Naive thymus-derived CD8-positive, alpha-beta T cell (primary cell): ENCODE results near the gene SLFN13. TPM values are rescaled to one million over a fixed set of nuclear protein-coding genes. Genes with fewer than 3 reads are reported as not detected.
"Not testable (repeated sequence)": the region's sequence is repeated elsewhere in the genome, so short reads cannot be mapped to it uniquely, and the experiment has no call there.

Experiments
- ATAC-seq, 2 donors: fragments of 150-1000 bp; cut with Tn5 transposase in 1 of 2; sonication (Bioruptor Pico), chemical (Tn5 transposase) in 1 of 2; 1 replicate in 1 of 2; 2 replicates in 1 of 2; pipeline ENCODE4 v1.10.0; 2021; ENCODE audit warnings: mild to moderate bottlenecking in 2 of 2, moderate library complexity in 2 of 2
- POLR2A ChIA-PET: fragments of 350-600 bp; sonication (Branson Sonifier 250); formaldehyde crosslinking; loops from one replicate; lab custom pipeline; 2021; ENCODE audit warnings: antibody characterized with exemption; lab: Charles Lee
- DNase-seq, 10 donors: peaks; one replicate each; pipeline versions ENCODE4 v3.0.0 to v3.0.0-alpha.2; 2020 to 2022
- H3K27ac Mint-ChIP-seq, 10 donors: one replicate each; pipeline ENCODE4 v1.8.0; 2020 to 2022; ENCODE audit warnings: mild to moderate bottlenecking in 10 of 10, mixed read lengths in 10 of 10, moderate library complexity in 4 of 10, inconsistent platforms in 1 of 10
- H3K27me3 Mint-ChIP-seq, 5 donors: one replicate each; pipeline ENCODE4 v1.8.0; 2021 to 2022; ENCODE audit warnings: mixed read lengths in 5 of 5
- H3K36me3 Mint-ChIP-seq, 3 donors: one replicate each; pipeline ENCODE4 v1.8.0; 2020 to 2022; ENCODE audit warnings: mixed read lengths in 3 of 3, mild to moderate bottlenecking in 2 of 3, inconsistent platforms in 1 of 3
- H3K4me1 Mint-ChIP-seq, 4 donors: one replicate each; pipeline ENCODE4 v1.8.0; 2021 to 2022; ENCODE audit warnings: mixed read lengths in 4 of 4
- H3K4me3 Mint-ChIP-seq, 10 donors: one replicate each; pipeline ENCODE4 v1.8.0; 2020 to 2022; ENCODE audit warnings: mild to moderate bottlenecking in 10 of 10, mixed read lengths in 10 of 10, moderate library complexity in 6 of 10, inconsistent platforms in 1 of 10
- H3K9me3 Mint-ChIP-seq, 9 donors: one replicate each; pipeline ENCODE4 v1.8.0; 2020 to 2022; ENCODE audit warnings: mixed read lengths in 9 of 9, mild to moderate bottlenecking in 3 of 9, inconsistent platforms in 1 of 9, moderate library complexity in 1 of 9
- polyA plus RNA-seq, 3 donors: library from polyadenylated mRNA; unstranded; fragments of 300-500 nt; fragmentation: Illumina TruSeq; gene quantifications; one replicate each; pipeline ENCODE4 v1.2.3, GENCODE V29; 2021
- total RNA-seq, 8 experiments: library from RNA in 2 of 8; stranded (reverse) in 2 of 8; gene quantifications; one replicate each; pipeline ENCODE4 v1.2.3 and lab custom pipeline; 2021 to 2026

The SLFN13 gene
- total and polyA plus RNA-seq, 5 experiments from 2014 or later = 3.2 to 17.0 (median 9.5) TPM

DNA sequence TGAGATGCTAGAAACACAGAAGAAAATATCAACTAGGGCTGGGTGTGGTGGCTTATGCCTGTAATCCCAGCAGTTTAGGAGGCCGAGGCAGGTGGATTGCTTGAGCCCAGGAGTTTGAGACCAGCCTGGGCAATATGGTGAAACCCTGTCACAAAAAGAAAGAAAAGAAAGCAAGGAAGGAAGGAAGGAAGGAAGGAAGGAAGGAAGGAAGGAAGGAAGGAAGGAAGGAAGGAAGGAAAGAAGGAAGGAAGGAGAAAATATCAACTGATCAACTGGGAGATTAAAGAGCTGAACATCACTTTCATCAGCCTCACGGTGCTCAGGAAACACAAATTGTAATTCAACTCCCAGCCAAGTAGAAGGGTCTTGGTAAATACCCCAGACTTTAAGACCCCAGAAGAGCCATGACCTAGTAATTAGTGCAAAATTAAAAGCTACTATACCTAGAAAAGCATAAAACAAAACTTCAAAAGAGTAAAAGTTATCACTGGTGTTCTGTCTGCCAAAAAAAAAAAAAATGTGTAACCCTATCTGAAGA is 27.8 kb upstream of the SLFN13 start:
- Mint-ChIP-seq H3K9me3 (peaks cover 0 to 70% (median 33%) of the 10 kb centered on the region in 9 donors), H3K27me3 (no peaks in the 10 kb centered on the region), H3K36me3 (peaks cover 44 to 86% (median 80%) of the 10 kb centered on the region in 3 donors), H3K4me1 (peaks cover 12 to 38% (median 32%) of the 10 kb centered on the region in 4 donors), H3K27ac (peak overlapping the region in 7 of 10 donors; percentile 15 to 86 (median 62)), H3K4me3 (peak overlapping the region in 1 of 10 donors; percentile 7)
- POLR2A ChIA-PET = interaction anchor here (0.6 to 1.9 kb wide), 4 partner anchors 9 to 28 kb away, joined by 3 to 9 read pairs (median 4); partner anchors contain the start of gene SLFN13
- no peak for ATAC-seq
- DNase-seq = no peak

DNA sequence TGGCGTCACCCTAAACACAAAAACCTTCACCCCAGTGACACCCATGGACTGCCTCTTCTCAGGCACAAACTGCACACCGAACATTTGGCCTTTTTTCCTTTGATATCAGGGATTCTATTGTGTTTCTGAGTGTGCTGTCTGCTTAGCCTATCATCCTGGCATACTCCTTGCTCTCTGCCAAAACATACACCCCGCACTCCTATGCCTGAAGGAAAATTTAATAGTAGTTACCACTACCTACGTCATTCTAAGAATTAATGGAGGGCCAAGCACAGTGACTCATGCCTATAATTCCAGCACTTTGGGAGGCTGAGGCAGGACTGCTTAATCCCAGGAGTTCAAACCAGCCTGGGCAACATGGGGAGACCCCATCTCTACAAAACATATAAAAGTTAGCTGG is 19.9 kb upstream of the SLFN13 start:
- Mint-ChIP-seq H3K9me3 (peaks cover 0 to 33% (median 22%) of the 10 kb centered on the region in 9 donors), H3K27me3 (no peaks in the 10 kb centered on the region), H3K4me3 (peak overlapping the region in 7 of 10 donors; percentile 26 to 74 (median 59)), H3K4me1 (peaks cover 18 to 47% (median 39%) of the 10 kb centered on the region in 4 donors), H3K27ac (peak overlapping the region; percentile 16 to 90 (median 82)), H3K36me3 (peaks cover 15 to 47% (median 16%) of the 10 kb centered on the region in 3 donors)
- ATAC-seq (peak in 1 of 2 donors; percentile 16), DNase-seq (no peak)
- POLR2A ChIA-PET = interaction anchor here (0.8 to 5.2 kb wide), 4 partner anchors 18 to 155 kb away, joined by 3 to 38 read pairs (median 10); partner anchors contain the start of gene SLFN13

DNA sequence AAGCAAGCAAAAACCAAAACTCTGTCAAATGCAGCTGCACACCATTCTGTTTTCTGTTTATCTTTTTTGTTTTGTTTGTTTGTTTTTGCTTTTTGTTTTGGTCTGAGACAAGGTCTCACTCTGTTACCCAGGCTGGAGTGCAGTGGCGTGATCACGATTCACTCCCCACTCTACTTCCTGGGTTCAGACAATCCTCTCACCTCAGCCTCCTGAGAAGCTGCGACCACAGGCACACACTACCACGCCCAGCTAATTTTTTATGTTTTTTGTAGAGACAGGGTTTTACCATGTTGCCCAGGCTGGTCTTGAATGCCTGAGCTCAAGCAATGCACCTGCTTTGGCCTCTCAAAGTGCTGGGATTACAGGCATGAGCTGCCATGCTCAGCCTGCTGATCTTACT is 19.3 kb upstream of the SLFN13 start:
- ATAC-seq = peak; percentile 86 to 96
- peak in 4 of 10 donors; percentile 14 to 41 (median 37) for DNase-seq
- no peaks in the 10 kb centered on the region for H3K27me3 Mint-ChIP-seq
- H3K4me1 Mint-ChIP-seq = peaks cover 18 to 48% (median 45%) of the 10 kb centered on the region in 4 donors
- H3K4me3 Mint-ChIP-seq = peak overlapping the region in 9 of 10 donors; percentile 26 to 74 (median 55)
- H3K36me3 Mint-ChIP-seq = peaks cover 11 to 41% (median 15%) of the 10 kb centered on the region in 3 donors
- H3K9me3 Mint-ChIP-seq = peaks cover 0 to 29% (median 22%) of the 10 kb centered on the region in 9 donors
- POLR2A ChIA-PET = interaction anchor here (0.6 to 5.2 kb wide), 6 partner anchors 19 to 327 kb away, joined by 3 to 38 read pairs (median 4); partner anchors contain the start of gene SLFN13
- H3K27ac Mint-ChIP-seq = peak overlapping the region; percentile 74 to 90 (median 85)

DNA sequence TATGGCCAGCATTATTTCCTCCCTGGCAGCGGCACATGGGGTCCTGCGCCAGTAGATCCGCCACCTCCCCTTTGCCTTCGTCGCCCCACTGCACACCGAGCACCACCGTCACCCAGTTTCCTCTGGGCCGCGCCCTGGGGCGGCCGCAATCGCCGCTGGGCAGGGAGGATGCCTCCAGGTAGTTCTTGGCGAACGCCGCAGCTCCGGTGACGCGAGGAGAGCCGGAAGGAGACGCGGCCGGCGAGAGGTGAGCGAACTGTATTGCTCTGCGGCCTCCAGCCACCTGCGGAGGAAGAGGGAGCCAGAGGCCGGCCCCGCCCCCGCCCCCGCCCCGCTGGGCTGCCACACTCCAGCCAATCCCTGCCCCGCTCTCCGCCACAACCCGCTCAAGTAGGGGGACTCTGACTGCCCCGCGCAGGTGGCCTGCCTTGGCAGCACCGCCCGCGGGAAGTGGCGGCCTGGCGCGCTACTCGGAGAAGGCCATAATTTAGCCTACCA is 11.8 kb upstream of the SLFN13 start:
- Mint-ChIP-seq H3K4me1 (peaks cover 11 to 45% (median 27%) of the 10 kb centered on the region in 4 donors), H3K36me3 (peaks cover 4 to 27% (median 20%) of the 10 kb centered on the region in 3 donors), H3K27ac (peak overlapping the region; percentile 83 to 97 (median 92)), H3K4me3 (peak overlapping the region; percentile 70 to 91 (median 83)), H3K9me3 (peaks cover 6 to 45% (median 23%) of the 10 kb centered on the region in 9 donors), H3K27me3 (no peaks in the 10 kb centered on the region)
- POLR2A ChIA-PET = interaction anchor here (0.8 to 3.4 kb wide), 5 partner anchors 12 to 284 kb away, joined by 3 to 18 read pairs (median 7); partner anchors contain the start of genes SLFN11 and SLFN13
- DNase-seq (peak; percentile 31 to 84 (median 70)), ATAC-seq (peak; percentile 86 to 94)

DNA sequence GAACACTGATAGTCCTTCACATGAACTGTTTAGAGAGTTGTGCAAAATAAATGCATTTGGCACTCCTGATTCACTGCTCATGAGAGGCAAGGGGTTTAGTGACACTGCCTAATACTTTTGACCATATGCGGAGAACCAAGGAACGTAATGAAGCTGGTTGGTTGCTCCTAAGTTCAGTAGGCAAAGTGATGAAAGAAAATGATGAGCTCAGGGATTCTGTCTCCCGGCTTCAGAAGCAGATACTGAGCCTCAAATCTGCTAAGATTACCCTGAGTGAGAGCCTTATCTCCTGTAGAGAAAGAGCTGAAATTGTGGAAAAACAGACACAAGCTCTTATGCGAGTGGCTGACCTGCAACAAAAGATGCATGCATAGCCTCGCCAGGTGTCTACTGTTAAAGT is 5.5 kb upstream of the SLFN13 start:
- DNase-seq, H3K27me3 Mint-ChIP-seq, ATAC-seq, H3K4me3 Mint-ChIP-seq, H3K4me1 Mint-ChIP-seq: not testable (repeated sequence)
- Mint-ChIP-seq H3K27ac (peak overlapping the region in 1 of 10 donors; percentile 19), H3K36me3 (peaks cover 0 to 21% (median 8%) of the 10 kb centered on the region in 3 donors), H3K9me3 (peaks cover 3 to 34% (median 23%) of the 10 kb centered on the region in 9 donors)
- POLR2A ChIA-PET = interaction anchor here (0.5 kb wide), 1 partner anchor 23 kb away, joined by 3 read pairs; no protein-coding TSS in a partner anchor

DNA sequence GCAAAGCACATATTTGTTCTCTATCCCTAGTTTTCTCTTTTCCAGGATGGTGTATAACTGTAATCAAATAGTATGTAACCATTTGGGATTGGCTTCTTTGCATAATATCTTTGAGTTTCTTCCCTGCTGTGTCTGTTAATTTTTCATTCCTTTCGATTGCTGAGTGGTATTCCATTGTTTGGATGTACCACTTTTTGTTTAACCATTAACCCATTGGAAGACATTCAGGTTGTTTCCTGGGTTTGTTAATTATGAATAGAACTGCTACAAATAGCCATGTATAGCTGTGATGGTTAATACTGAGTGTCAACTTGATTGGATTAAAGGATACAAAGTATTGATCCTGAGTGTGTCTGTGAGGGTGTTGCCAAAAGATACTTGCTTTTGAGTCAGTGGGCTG is 4.6 kb upstream of the SLFN13 start:
- no peak overlapping the region for H3K4me3 Mint-ChIP-seq
- H3K27me3 Mint-ChIP-seq = no peaks in the 10 kb centered on the region
- H3K9me3 Mint-ChIP-seq = peaks cover under 1 to 26% (median 17%) of the 10 kb centered on the region in 9 donors
- peaks cover 0 to 14% (median 2%) of the 10 kb centered on the region in 3 donors for H3K36me3 Mint-ChIP-seq
- POLR2A ChIA-PET = interaction anchor here (0.6 kb wide), 1 partner anchor 84 kb away, joined by 3 read pairs; the partner anchor contains the start of gene SLFN12L
- peaks cover 1 to 12% (median 5%) of the 10 kb centered on the region in 4 donors for H3K4me1 Mint-ChIP-seq
- DNase-seq (no peak), ATAC-seq (no peak)
- peak overlapping the region in 4 of 10 donors; percentile 25 to 72 (median 48) for H3K27ac Mint-ChIP-seq

DNA sequence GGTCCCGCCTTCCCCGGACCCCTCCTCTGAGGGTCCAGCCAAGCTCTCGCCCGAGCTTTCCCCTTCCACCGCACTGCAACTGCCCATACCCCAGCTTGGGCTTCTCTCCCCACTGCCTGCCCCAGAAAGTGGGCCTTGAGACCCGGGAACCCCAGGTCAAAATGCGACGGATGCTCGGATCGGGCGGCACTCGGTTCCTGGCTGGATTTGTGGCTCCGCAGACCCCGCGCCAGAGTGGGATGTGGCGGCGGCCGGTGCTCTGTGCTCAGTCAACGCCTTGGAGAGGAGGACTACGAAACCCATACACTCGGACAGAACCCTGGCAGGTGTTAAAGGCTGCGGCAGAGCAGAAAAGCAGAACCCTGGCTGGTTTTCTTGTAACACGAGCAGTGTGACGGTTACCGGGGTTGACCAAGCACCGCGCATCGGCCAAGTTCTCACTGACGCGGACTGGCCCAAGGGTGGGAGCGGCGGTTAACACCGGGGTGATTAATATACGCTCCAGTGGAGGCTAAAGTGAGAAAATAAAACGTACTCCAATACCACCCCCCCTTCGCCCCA is 885 bp upstream of the SLFN13 start:
- POLR2A ChIA-PET = interaction anchor here (0.7 to 2.8 kb wide), 4 partner anchors 10 to 72 kb away, joined by 5 to 30 read pairs (median 12); no protein-coding TSS in a partner anchor
- Mint-ChIP-seq H3K36me3 (peaks cover 0 to 12% (median 0%) of the 10 kb centered on the region in 3 donors), H3K27me3 (no peaks in the 10 kb centered on the region), H3K4me3 (peak overlapping the region; percentile 20 to 88 (median 73)), H3K4me1 (peaks cover 2 to 28% (median 17%) of the 10 kb centered on the region in 4 donors), H3K27ac (peak overlapping the region in 9 of 10 donors; percentile 48 to 94 (median 84)), H3K9me3 (peaks cover 0 to under 1% (median 0%) of the 10 kb centered on the region in 9 donors)
- DNase-seq (no peak), ATAC-seq (no peak)

DNA sequence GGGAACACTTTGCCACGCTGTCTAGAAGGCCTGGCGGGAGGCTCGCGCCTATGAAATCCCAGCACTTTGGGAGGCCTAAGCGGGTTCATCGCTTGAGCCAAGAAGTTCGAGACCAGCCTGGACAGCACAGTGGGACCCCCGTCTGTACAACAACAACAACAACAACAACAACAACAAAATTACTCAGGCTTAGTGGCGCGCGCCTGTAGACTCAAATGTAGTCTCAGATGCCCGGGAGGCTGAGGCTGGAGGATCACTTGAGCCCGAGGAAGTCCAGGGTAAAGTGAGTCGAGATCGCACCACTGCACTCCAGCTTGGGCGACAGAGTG is 297 bp upstream of the SLFN13 start:
- Mint-ChIP-seq H3K27me3 (no peaks in the 10 kb centered on the region), H3K4me3 (peak overlapping the region; percentile 77 to 92 (median 86)), H3K27ac (peak overlapping the region; percentile 82 to 94 (median 92)), H3K36me3 (peaks cover 0 to 18% (median 0%) of the 10 kb centered on the region in 3 donors), H3K4me1 (peaks cover 2 to 28% (median 17%) of the 10 kb centered on the region in 4 donors), H3K9me3 (no peaks in the 10 kb centered on the region)
- POLR2A ChIA-PET = interaction anchor here (0.7 to 2.8 kb wide), 14 partner anchors 10 to 136 kb away, joined by 3 to 30 read pairs (median 8); partner anchors contain the start of gene SLFN11
- no peak for DNase-seq
- ATAC-seq = no peak

DNA sequence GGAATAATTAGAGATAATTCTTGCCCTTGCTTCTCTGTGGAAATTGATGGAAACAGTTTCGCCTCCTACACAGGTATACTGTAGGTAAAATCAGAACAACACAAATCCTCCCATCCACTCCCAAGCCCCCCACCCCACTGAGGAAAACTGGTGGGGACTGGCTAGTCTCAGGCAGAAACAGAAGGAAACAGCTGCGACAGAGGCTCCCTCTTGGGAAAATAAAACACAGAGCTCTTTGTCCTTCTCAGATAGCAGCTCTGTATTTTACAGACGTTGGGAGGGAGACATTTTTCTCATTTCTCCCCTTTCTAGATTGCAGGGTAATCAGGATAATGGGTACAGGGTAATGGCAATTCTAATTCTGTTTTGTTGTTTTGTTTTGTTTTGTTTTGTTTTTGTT is 1.1 kb downstream of the SLFN13 start:
- Mint-ChIP-seq H3K27me3 (no peaks in the 10 kb centered on the region), H3K36me3 (peaks cover 0 to 23% (median 0%) of the 10 kb centered on the region in 3 donors), H3K4me3 (peak overlapping the region; percentile 26 to 92 (median 84)), H3K27ac (peak overlapping the region; percentile 67 to 92 (median 88)), H3K9me3 (no peaks in the 10 kb centered on the region), H3K4me1 (peaks cover 2 to 28% (median 15%) of the 10 kb centered on the region in 4 donors)
- POLR2A ChIA-PET = interaction anchor here (0.9 to 2.8 kb wide), 9 partner anchors 12 to 183 kb away, joined by 3 to 30 read pairs (median 16); partner anchors contain the start of gene SLFN11
- ATAC-seq (no peak), DNase-seq (no peak)

DNA sequence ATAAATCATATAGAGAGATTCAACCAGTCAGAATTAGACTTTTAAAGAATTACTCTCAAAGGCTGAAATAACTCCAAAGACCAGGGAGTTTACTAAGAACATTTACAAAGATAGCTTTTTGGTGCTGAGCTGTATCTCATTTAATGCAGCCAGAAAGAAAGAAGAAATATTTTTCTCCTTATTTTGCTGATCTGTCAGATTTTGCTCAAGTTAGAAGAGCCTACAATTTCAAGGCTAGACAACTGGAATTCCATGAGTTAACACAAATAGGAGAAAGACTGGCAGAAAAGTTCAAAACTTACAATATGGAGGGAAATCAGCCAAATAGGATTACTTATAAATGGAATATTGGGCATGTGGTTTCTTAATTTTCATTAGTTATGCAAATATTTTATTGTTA is 10.1 kb downstream of the SLFN13 start:
- DNase-seq (no peak), ATAC-seq (no peak)
- POLR2A ChIA-PET = interaction anchor here (0.7 to 0.8 kb wide), 2 partner anchors 49 to 206 kb away, joined by 3 read pairs; no protein-coding TSS in a partner anchor
- no peak overlapping the region for H3K4me3 Mint-ChIP-seq
- peaks cover 0 to 11% (median 4%) of the 10 kb centered on the region in 3 donors for H3K36me3 Mint-ChIP-seq
- H3K27ac Mint-ChIP-seq = no peak overlapping the region
- no peaks in the 10 kb centered on the region for H3K27me3 Mint-ChIP-seq
- H3K9me3 Mint-ChIP-seq = no peaks in the 10 kb centered on the region
- peaks cover 0 to 10% (median 7%) of the 10 kb centered on the region in 4 donors for H3K4me1 Mint-ChIP-seq

DNA sequence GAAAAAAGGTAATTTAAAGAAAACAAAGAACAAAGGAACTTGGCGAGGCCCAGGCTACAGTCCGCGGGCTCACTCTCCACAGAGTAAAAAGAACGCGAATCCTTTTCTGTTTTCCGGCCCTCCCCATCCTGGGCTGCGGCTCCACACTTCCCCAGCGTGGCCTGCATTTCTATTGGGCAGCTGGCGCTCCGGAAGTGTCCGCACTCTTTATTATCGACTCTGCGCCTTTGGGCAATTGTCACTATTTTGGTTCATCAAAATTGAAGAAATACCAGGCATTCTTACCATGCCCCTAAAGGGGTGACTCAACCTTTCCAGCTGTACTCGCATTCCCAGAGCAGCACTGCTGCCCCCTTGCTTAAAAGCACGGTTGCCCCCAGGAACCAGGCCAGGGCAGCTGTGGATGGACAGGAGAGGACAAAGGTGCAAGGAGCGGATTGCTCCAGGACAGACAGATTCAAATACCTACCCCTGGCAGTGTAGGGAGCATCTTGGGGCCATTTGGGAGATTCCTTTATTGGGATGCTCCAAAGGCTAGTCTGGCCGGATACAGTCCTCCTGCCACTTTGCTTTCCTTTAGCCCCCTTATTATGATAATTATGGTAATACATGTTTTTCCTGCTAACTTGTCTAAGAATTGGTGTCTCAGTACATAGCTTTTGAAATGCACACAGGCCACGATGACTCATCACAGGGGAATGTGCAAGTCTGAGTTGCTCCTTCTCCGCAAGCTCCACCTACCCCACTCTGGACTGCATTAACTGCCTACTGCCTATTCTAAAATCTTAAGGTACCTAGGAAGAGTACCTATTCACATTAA is 15.3 kb downstream of the SLFN13 start:
- DNase-seq (peak in 7 of 10 donors; percentile 8 to 76 (median 38)), ATAC-seq (peak; percentile 57 to 74)
- H3K36me3 Mint-ChIP-seq = no peaks in the 10 kb centered on the region
- POLR2A ChIA-PET = interaction anchor here (0.6 to 1.9 kb wide), 16 partner anchors 11 to 1657 kb away, joined by 3 to 25 read pairs (median 3); partner anchors contain the start of genes SLFN11, SLFN12L and SLFN13
- no peaks in the 10 kb centered on the region for H3K9me3 Mint-ChIP-seq
- H3K4me1 Mint-ChIP-seq = peaks cover 24 to 59% (median 55%) of the 10 kb centered on the region in 4 donors
- peak overlapping the region; percentile 89 to 100 (median 96) for H3K4me3 Mint-ChIP-seq
- H3K27me3 Mint-ChIP-seq = no peaks in the 10 kb centered on the region
- peak overlapping the region; percentile 16 to 98 (median 94) for H3K27ac Mint-ChIP-seq
